ENCODE results near the gene SENP2.
"Not testable (repeated sequence)": the region's sequence is repeated elsewhere in the genome, so short reads cannot be mapped to it uniquely, and the experiment has no call there.

- TF ChIP-seq POLR2AphosphoS5 (IDR thresholded peaks at IDR 0.05; ENCODE audit: low read depth); EZH2 (IDR thresholded peaks at IDR 0.05; ENCODE audit: low read depth, unreplicated experiment); JUNB (IDR thresholded peaks at IDR 0.05; ENCODE audit: unreplicated experiment); CREB1 (CRISPR knock-in tag; IDR thresholded peaks at IDR 0.05; ENCODE audit: low read depth); EZH2phosphoT487 (IDR thresholded peaks at IDR 0.05; ENCODE audit: unreplicated experiment); STAT1 (IDR thresholded peaks at IDR 0.05; ENCODE audit: unreplicated experiment); ZNF114 (CRISPR knock-in tag; IDR thresholded peaks at IDR 0.05); ETS1 (IDR thresholded peaks at IDR 0.05): not testable (repeated sequence)
- peak; percentile 69 to 71 for TF ChIP-seq CTCF (conservative IDR thresholded peaks at IDR 0.05; ENCODE audit: low read depth in 2 of 2)
- TF ChIP-seq, protein P1, sequence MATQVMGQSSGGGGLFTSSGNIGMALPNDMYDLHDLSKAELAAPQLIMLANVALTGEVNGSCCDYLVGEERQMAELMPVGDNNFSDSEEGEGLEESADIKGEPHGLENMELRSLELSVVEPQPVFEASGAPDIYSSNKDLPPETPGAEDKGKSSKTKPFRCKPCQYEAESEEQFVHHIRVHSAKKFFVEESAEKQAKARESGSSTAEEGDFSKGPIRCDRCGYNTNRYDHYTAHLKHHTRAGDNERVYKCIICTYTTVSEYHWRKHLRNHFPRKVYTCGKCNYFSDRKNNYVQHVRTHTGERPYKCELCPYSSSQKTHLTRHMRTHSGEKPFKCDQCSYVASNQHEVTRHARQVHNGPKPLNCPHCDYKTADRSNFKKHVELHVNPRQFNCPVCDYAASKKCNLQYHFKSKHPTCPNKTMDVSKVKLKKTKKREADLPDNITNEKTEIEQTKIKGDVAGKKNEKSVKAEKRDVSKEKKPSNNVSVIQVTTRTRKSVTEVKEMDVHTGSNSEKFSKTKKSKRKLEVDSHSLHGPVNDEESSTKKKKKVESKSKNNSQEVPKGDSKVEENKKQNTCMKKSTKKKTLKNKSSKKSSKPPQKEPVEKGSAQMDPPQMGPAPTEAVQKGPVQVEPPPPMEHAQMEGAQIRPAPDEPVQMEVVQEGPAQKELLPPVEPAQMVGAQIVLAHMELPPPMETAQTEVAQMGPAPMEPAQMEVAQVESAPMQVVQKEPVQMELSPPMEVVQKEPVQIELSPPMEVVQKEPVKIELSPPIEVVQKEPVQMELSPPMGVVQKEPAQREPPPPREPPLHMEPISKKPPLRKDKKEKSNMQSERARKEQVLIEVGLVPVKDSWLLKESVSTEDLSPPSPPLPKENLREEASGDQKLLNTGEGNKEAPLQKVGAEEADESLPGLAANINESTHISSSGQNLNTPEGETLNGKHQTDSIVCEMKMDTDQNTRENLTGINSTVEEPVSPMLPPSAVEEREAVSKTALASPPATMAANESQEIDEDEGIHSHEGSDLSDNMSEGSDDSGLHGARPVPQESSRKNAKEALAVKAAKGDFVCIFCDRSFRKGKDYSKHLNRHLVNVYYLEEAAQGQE (IDR thresholded peaks at IDR 0.05; ENCODE audit: unreplicated experiment) = not testable (repeated sequence)
- TF ChIP-seq, protein P2, sequence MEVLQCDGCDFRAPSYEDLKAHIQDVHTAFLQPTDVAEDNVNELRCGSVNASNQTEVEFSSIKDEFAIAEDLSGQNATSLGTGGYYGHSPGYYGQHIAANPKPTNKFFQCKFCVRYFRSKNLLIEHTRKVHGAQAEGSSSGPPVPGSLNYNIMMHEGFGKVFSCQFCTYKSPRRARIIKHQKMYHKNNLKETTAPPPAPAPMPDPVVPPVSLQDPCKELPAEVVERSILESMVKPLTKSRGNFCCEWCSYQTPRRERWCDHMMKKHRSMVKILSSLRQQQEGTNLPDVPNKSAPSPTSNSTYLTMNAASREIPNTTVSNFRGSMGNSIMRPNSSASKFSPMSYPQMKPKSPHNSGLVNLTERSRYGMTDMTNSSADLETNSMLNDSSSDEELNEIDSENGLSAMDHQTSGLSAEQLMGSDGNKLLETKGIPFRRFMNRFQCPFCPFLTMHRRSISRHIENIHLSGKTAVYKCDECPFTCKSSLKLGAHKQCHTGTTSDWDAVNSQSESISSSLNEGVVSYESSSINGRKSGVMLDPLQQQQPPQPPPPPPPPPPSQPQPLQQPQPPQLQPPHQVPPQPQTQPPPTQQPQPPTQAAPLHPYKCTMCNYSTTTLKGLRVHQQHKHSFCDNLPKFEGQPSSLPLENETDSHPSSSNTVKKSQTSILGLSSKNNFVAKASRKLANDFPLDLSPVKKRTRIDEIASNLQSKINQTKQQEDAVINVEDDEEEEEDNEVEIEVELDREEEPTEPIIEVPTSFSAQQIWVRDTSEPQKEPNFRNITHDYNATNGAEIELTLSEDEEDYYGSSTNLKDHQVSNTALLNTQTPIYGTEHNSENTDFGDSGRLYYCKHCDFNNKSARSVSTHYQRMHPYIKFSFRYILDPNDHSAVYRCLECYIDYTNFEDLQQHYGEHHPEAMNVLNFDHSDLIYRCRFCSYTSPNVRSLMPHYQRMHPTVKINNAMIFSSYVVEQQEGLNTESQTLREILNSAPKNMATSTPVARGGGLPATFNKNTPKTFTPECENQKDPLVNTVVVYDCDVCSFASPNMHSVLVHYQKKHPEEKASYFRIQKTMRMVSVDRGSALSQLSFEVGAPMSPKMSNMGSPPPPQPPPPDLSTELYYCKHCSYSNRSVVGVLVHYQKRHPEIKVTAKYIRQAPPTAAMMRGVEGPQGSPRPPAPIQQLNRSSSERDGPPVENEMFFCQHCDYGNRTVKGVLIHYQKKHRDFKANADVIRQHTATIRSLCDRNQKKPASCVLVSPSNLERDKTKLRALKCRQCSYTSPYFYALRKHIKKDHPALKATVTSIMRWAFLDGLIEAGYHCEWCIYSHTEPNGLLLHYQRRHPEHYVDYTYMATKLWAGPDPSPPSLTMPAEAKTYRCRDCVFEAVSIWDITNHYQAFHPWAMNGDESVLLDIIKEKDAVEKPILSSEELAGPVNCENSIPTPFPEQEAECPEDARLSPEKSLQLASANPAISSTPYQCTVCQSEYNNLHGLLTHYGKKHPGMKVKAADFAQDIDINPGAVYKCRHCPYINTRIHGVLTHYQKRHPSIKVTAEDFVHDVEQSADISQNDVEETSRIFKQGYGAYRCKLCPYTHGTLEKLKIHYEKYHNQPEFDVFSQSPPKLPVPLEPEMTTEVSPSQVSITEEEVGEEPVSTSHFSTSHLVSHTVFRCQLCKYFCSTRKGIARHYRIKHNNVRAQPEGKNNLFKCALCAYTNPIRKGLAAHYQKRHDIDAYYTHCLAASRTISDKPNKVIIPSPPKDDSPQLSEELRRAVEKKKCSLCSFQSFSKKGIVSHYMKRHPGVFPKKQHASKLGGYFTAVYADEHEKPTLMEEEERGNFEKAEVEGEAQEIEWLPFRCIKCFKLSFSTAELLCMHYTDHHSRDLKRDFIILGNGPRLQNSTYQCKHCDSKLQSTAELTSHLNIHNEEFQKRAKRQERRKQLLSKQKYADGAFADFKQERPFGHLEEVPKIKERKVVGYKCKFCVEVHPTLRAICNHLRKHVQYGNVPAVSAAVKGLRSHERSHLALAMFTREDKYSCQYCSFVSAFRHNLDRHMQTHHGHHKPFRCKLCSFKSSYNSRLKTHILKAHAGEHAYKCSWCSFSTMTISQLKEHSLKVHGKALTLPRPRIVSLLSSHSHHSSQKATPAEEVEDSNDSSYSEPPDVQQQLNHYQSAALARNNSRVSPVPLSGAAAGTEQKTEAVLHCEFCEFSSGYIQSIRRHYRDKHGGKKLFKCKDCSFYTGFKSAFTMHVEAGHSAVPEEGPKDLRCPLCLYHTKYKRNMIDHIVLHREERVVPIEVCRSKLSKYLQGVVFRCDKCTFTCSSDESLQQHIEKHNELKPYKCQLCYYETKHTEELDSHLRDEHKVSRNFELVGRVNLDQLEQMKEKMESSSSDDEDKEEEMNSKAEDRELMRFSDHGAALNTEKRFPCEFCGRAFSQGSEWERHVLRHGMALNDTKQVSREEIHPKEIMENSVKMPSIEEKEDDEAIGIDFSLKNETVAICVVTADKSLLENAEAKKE (CRISPR knock-in tag; IDR thresholded peaks at IDR 0.05) = not testable (repeated sequence)
Measured at GRCh38 chr3:185575108-185575869, 10.8 kb upstream of the SENP2 start.

Data from GM23338 (cell line).